Measurements from ENCODE around the gene ESRP2.
A peak's percentile ranks its signal among the peaks of the same experiment; 100 is the strongest.

ESRP2 gene

GRCh38 chr16:68237243-68238028, 1.5 kb upstream of the ESRP2 start:
- peak; percentile 98 for DNase-seq (ENCODE audit: low spot score)

GRCh38 chr16:68236826-68237242, 907 bp upstream of the ESRP2 start:
- no peak for DNase-seq (ENCODE audit: low spot score)

- DNase-seq (ENCODE audit: low spot score), result peak; percentile 64
Measured at GRCh38 chr16:68236137-68236825, 354 bp upstream of the ESRP2 start.

GRCh38 chr16:68235108-68235886, 630 bp downstream of the ESRP2 start:
- DNase-seq (ENCODE audit: low spot score), result no peak

GRCh38 chr16:68234188-68235107, 1.5 kb downstream of the ESRP2 start:
- DNase-seq (ENCODE audit: low spot score), result no peak

- DNase-seq (ENCODE audit: low spot score), result no peak
Measured at GRCh38 chr16:68233835-68234187, 2.1 kb downstream of the ESRP2 start.

GRCh38 chr16:68233085-68233834, 2.7 kb downstream of the ESRP2 start:
- DNase-seq (ENCODE audit: low spot score), result no peak

GRCh38 chr16:68232335-68232734, 3.6 kb downstream of the ESRP2 start:
- no peak for DNase-seq (ENCODE audit: low spot score)

GRCh38 chr16:68231384-68232136, 4.4 kb downstream of the ESRP2 start:
- DNase-seq (ENCODE audit: low spot score), result no peak

- DNase-seq (ENCODE audit: low spot score), result no peak
Measured at GRCh38 chr16:68230956-68231355, 5.0 kb downstream of the ESRP2 start.

GRCh38 chr16:68230176-68230571, 5.8 kb downstream of the ESRP2 start:
- DNase-seq (ENCODE audit: low spot score), result no peak

- peak; percentile 78 for DNase-seq (ENCODE audit: low spot score)
Measured at GRCh38 chr16:68229431-68230175, 6.3 kb downstream of the ESRP2 start.

- peak; percentile 26 for DNase-seq (ENCODE audit: low spot score)
Measured at GRCh38 chr16:68228652-68229051, 7.3 kb downstream of the ESRP2 start.

GRCh38 chr16:68227850-68228553, 7.9 kb downstream of the ESRP2 start:
- DNase-seq (ENCODE audit: low spot score), result no peak

- no peak for DNase-seq (ENCODE audit: low spot score)
Measured at GRCh38 chr16:68227183-68227793, 8.6 kb downstream of the ESRP2 start.

- DNase-seq (ENCODE audit: low spot score), result no peak
Measured at GRCh38 chr16:68226116-68226515, 9.8 kb downstream of the ESRP2 start.

- DNase-seq (ENCODE audit: low spot score), result no peak
Measured at GRCh38 chr16:68223072-68223471, 12.9 kb downstream of the ESRP2 start.

- no peak for DNase-seq (ENCODE audit: low spot score)
Measured at GRCh38 chr16:68219725-68220351, 16.1 kb downstream of the ESRP2 start.
